PC-9 (cell line): ENCODE measurements around the gene CDC42BPA. TPM values are rescaled to one million over a fixed set of nuclear protein-coding genes. Genes with fewer than 3 reads are reported as not detected.
"Not testable (repeated sequence)": the region's sequence is repeated elsewhere in the genome, so short reads cannot be mapped to it uniquely, and the experiment has no call there.

Experiments
- BruUV-seq: library from RNA; stranded (reverse); fragments of 400-500 nt; replicated peaks from 2 replicates; lab custom pipeline; 2021; lab: Mats Ljungman, UMichigan
- CTCF ChIA-PET: fragments of 300-600 bp; sonication (Branson Sonifier 250); formaldehyde crosslinking; loops from one replicate; lab custom pipeline; 2022; ENCODE audit warnings: antibody characterized with exemption; lab: Charles Lee
- POLR2A ChIA-PET: fragments of 300-600 bp; sonication (Branson Sonifier 250); formaldehyde crosslinking; loops from one replicate; lab custom pipeline; 2022; ENCODE audit warnings: antibody characterized with exemption; ENCODE audit not compliant: unreplicated experiment; lab: Charles Lee
- DNase-seq, 2 experiments: peaks; one replicate each; pipeline versions ENCODE4 v3.0.0 to v3.0.0-alpha.2; 2015 to 2022; ENCODE audit warnings: mixed read lengths in 1 of 2
- H2AFZ ChIP-seq: fragments of 200-600 bp; sonication (generic); 2 replicates; pipeline ENCODE4 v1.8.1; 2017; ENCODE audit warnings: antibody characterized with exemption
- H3F3A ChIP-seq: fragments of 200-600 bp; sonication (generic); 2 replicates; pipeline ENCODE4 v1.8.1; 2017; ENCODE audit warnings: antibody characterized with exemption, mild to moderate bottlenecking, low read depth; ENCODE audit not compliant: insufficient read depth
- H3K27ac ChIP-seq: fragments of 200-600 bp; sonication (generic); 2 replicates; pipeline ENCODE4 v1.6.1; 2016; ENCODE audit warnings: mixed run types
- H3K27me3 ChIP-seq: fragments of 200-600 bp; sonication (generic); 2 replicates; pipeline ENCODE4 v1.6.1; 2016; ENCODE audit warnings: low read depth, mixed run types; ENCODE audit not compliant: insufficient read depth
- H3K36me3 ChIP-seq: fragments of 200-600 bp; sonication (generic); 2 replicates; pipeline ENCODE4 v1.6.1; 2016; ENCODE audit warnings: low read depth, mixed run types
- H3K4me1 ChIP-seq: fragments of 200-600 bp; sonication (generic); replicated peaks from 2 replicates; pipeline ENCODE4 v1.6.1; 2016; ENCODE audit warnings: mixed run types; ENCODE audit not compliant: insufficient read depth
- H3K4me2 ChIP-seq: fragments of 200-600 bp; sonication (generic); 2 replicates; pipeline ENCODE4 v1.6.1; 2017; ENCODE audit warnings: mixed run types
- H3K4me3 ChIP-seq: fragments of 200-600 bp; sonication (generic); 2 replicates; pipeline ENCODE4 v1.6.1; 2016; ENCODE audit warnings: mixed run types
- H3K79me2 ChIP-seq: fragments of 200-600 bp; sonication (generic); 2 replicates; pipeline ENCODE4 v1.6.1; 2017; ENCODE audit warnings: low read depth, mixed run types
- H3K9me2 ChIP-seq: fragments of 200-600 bp; sonication (generic); 2 replicates; pipeline ENCODE4 v1.8.1; 2017; ENCODE audit warnings: mild to moderate bottlenecking; ENCODE audit not compliant: insufficient read depth
- H3K9me3 ChIP-seq: fragments of 200-600 bp; sonication (generic); 2 replicates; pipeline ENCODE4 v1.8.1; 2016; ENCODE audit warnings: low read depth; ENCODE audit not compliant: insufficient read depth
- H4K20me1 ChIP-seq: fragments of 200-600 bp; sonication (generic); 2 replicates; pipeline ENCODE4 v1.8.1; 2017; ENCODE audit not compliant: insufficient read depth
- CTCF ChIP-seq: fragments of 200-600 bp; sonication (generic); conservative IDR thresholded peaks from 2 replicates; pipeline ENCODE4 v1.6.1; 2017; ENCODE audit warnings: mixed run types, antibody characterized with exemption, mild to moderate bottlenecking, moderate library complexity
- EZH2 ChIP-seq: fragments of 200-600 bp; sonication (generic); IDR thresholded peaks from 2 replicates; pipeline ENCODE4 v1.8.0; 2017; ENCODE audit warnings: antibody characterized with exemption, low read depth
- intact Hi-C: fragments of 100-400 bp; cut with micrococcal nuclease; formaldehyde crosslinking; loops from one replicate; pipeline ENCODE4 v1.10.0; 2022; ENCODE audit not compliant: unreplicated experiment
- total RNA-seq: library from RNA; stranded (reverse); gene quantifications from 2 replicates; pipeline ENCODE4 v1.2.3, GENCODE V29; 2021

The CDC42BPA gene
- total RNA-seq, 1 experiment from 2014 or later = 47.5 TPM

DNA sequence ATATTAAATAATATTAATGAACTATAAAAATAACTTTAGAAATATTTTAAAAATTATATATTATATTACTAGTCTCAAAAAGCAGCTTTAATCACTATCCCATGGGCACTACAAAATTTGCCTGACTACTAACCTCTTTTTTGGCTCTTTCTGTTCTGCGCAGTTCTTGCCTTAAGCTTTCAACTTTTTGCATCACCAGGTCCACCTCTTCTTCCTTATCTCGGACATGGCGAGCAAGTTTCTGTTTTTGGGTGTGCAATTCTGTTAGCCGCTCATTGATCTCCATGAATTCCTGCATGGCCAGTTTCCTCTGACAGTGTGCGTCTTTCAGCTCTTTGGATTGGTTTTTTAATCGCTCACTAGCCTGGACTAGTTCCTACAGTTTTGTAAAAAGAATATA lies 205.8 kb downstream of the CDC42BPA start:
- H3K4me1 ChIP-seq = no peaks in the 10 kb centered on the region
- ChIA-PET POLR2A (no interaction called here), CTCF (no interaction called here)
- 0 out of 2 replicates have a peak, but pooled peaks cover 7% of the 10 kb centered on the region for H4K20me1 ChIP-seq
- intact Hi-C loops = loop anchor here (5.0 kb wide), 1 partner anchor 40 kb away; no protein-coding TSS in a partner anchor
- no peaks in the 10 kb centered on the region for H3K79me2 ChIP-seq
- no peaks in the 10 kb centered on the region for H3K9me3 ChIP-seq
- no peak for TF ChIP-seq EZH2
- TF ChIP-seq CTCF = no peak
- DNase-seq = no peak
- H3K4me2 ChIP-seq = no peak overlapping the region
- no TSS peak for BruUV-seq
- H3K4me3 ChIP-seq = no peak overlapping the region
- no peaks in the 10 kb centered on the region for H3K27me3 ChIP-seq
- H3K36me3 ChIP-seq = 0 out of 2 replicates have a peak, but pooled peaks cover 7% of the 10 kb centered on the region
- no peak overlapping the region for H3K27ac ChIP-seq
- no peaks in the 10 kb centered on the region for H3K9me2 ChIP-seq
- no peak overlapping the region for H2AFZ ChIP-seq
- H3F3A ChIP-seq = no peaks in the 10 kb centered on the region

GRCh38 chr1:227111782-227112181 lies 206.5 kb downstream of the CDC42BPA start:
- no TSS peak for BruUV-seq
- Histone ChIP-seq H3K4me3 (no peak overlapping the region), H3K27me3 (no peaks in the 10 kb centered on the region), H3F3A (no peaks in the 10 kb centered on the region), H3K4me1 (no peaks in the 10 kb centered on the region), H3K79me2 (no peaks in the 10 kb centered on the region), H3K9me3 (no peaks in the 10 kb centered on the region), H3K36me3 (0 out of 2 replicates have a peak, but pooled peaks cover 7% of the 10 kb centered on the region), H4K20me1 (0 out of 2 replicates have a peak, but pooled peaks cover 7% of the 10 kb centered on the region), H3K27ac (no peak overlapping the region), H3K9me2 (no peaks in the 10 kb centered on the region), H2AFZ (no peak overlapping the region), H3K4me2 (no peak overlapping the region)
- TF ChIP-seq CTCF = no peak
- no peak for TF ChIP-seq EZH2
- intact Hi-C loops = loop anchor here (5.0 kb wide), 1 partner anchor 41 kb away; no protein-coding TSS in a partner anchor
- no peak for DNase-seq
- POLR2A ChIA-PET = no interaction called here
- CTCF ChIA-PET = no interaction called here

DNA sequence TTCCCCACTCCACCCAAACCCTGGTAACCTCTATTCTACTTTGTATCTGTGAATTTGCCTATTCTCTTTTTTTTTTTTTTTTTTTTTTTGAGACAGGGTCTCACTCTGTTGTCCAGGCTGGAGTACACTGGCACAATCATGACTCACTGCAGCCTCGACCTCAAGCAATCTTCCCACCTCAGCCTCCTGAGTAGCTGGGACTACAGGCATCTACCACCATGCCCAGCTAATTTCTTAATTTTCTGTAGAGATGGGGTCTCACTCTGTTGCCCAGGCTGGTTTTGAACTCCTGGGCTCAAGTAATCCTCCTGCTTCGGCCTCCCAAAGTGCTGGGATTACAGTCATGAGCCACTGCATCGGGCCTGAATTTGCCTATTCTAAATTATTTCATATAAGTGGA lies 213.0 kb downstream of the CDC42BPA start:
- H2AFZ ChIP-seq, H3F3A ChIP-seq, H3K9me2 ChIP-seq, BruUV-seq, H3K4me2 ChIP-seq, H3K4me3 ChIP-seq, H3K27ac ChIP-seq, CTCF ChIA-PET, H3K79me2 ChIP-seq, H3K4me1 ChIP-seq, POLR2A ChIA-PET, H3K9me3 ChIP-seq, H3K36me3 ChIP-seq, H3K27me3 ChIP-seq, H4K20me1 ChIP-seq, intact Hi-C loops, DNase-seq: not testable (repeated sequence)

GRCh38 chr1:227102056-227102455 lies 216.2 kb downstream of the CDC42BPA start:
- no peak for DNase-seq
- Histone ChIP-seq H3K9me2 (no peaks in the 10 kb centered on the region), H3K4me1 (no peaks in the 10 kb centered on the region), H4K20me1 (no peaks in the 10 kb centered on the region), H3K36me3 (0 out of 2 replicates have a peak, but pooled peaks cover 9% of the 10 kb centered on the region), H3K27me3 (no peaks in the 10 kb centered on the region), H3K4me2 (no peak overlapping the region), H3F3A (no peaks in the 10 kb centered on the region), H3K9me3 (no peaks in the 10 kb centered on the region), H3K79me2 (no peaks in the 10 kb centered on the region), H3K27ac (no peak overlapping the region), H3K4me3 (no peak overlapping the region), H2AFZ (no peak overlapping the region)
- no TSS peak for BruUV-seq
- ChIA-PET CTCF (no interaction called here), POLR2A (no interaction called here)
- intact Hi-C loops = no loop called here
- TF ChIP-seq EZH2 = no peak
- no peak for TF ChIP-seq CTCF
